Fibroblast of villous mesenchyme (primary cell): Measurements from ENCODE around the gene MBNL1. TPM values are rescaled to one million over a fixed set of nuclear protein-coding genes. Genes with fewer than 3 reads are reported as not detected.
A peak's percentile ranks its signal among the peaks of the same experiment; 100 is the strongest.

Experiments used
- DNase-seq: peaks from one replicate; pipeline ENCODE4 v3.0.0-alpha.2; 2010; ENCODE audit warnings: low read depth
- H3K4me3 ChIP-seq: 2 replicates; pipeline ENCODE4 v1.5.1; 2011; ENCODE audit warnings: low read depth, mild to moderate bottlenecking, low read length
- CTCF ChIP-seq: IDR thresholded peaks from 2 replicates; pipeline ENCODE4 v1.5.1; 2012; ENCODE audit warnings: low read depth, mild to moderate bottlenecking, low read length; ENCODE audit not compliant: insufficient read depth
- total RNA-seq: library from RNA; depleted of rRNA; stranded (reverse); fragments of >200 nt; gene quantifications from 2 replicates; pipeline ENCODE4 v1.2.3, GENCODE V29; 2012

The MBNL1 gene
- total RNA-seq, 1 donor = 440 TPM

- no peak for TF ChIP-seq CTCF
- DNase-seq = no peak
Observed at GRCh38 chr3:152348436-152349177, 79.9 kb downstream of the MBNL1 start.

GRCh38 chr3:152349392-152349791 is 80.7 kb downstream of the MBNL1 start:
- no peak for TF ChIP-seq CTCF
- H3K4me3 ChIP-seq = no peak overlapping the region
- DNase-seq = no peak

More at GRCh38 chr3:152348436-152349177, 79.9 kb downstream of the MBNL1 start:
- no peak overlapping the region for H3K4me3 ChIP-seq

GRCh38 chr3:152350139-152350538 is 81.4 kb downstream of the MBNL1 start:
- DNase-seq = no peak
- H3K4me3 ChIP-seq = no peak overlapping the region

GRCh38 chr3:152350776-152351175 is 82.0 kb downstream of the MBNL1 start:
- no peak for DNase-seq
- TF ChIP-seq CTCF = no peak

More at GRCh38 chr3:152350139-152350538, 81.4 kb downstream of the MBNL1 start:
- no peak for TF ChIP-seq CTCF

GRCh38 chr3:152352554-152352953 is 83.8 kb downstream of the MBNL1 start:
- peak; percentile 51 for DNase-seq
- H3K4me3 ChIP-seq = no peak overlapping the region
- TF ChIP-seq CTCF = no peak

More at GRCh38 chr3:152350776-152351175, 82.0 kb downstream of the MBNL1 start:
- no peak overlapping the region for H3K4me3 ChIP-seq

- no peak for DNase-seq
- H3K4me3 ChIP-seq = no peak overlapping the region
- TF ChIP-seq CTCF = no peak
Observed at GRCh38 chr3:152353578-152353977, 84.8 kb downstream of the MBNL1 start.
